Measurements from ENCODE around the gene POLR1G. TPM values are rescaled to one million over a fixed set of nuclear protein-coding genes. Genes with fewer than 3 reads are reported as not detected.

POLR1G gene
- total and polyA plus RNA-seq, 9 of the 15 experiments (the other 6 are each of a cell fraction or from before 2014, with no cell fraction given), result 3.0 to 50.1 (median 27.4) TPM

- peak; percentile 40; the same call in 1 of the 2 replicates for TF ChIP-seq PHF8 (IDR thresholded peaks at IDR 0.05; ENCODE audit: borderline replicate concordance, low read length)
- no peak for TF ChIP-seq ZNF134 (CRISPR knock-in tag; conservative IDR thresholded peaks at IDR 0.05)
- TF ChIP-seq SRSF9 (IDR thresholded peaks at IDR 0.05; ENCODE audit: borderline replicate concordance, low read depth, low read length), result no peak
- TF ChIP-seq NCOA1 (IDR thresholded peaks at IDR 0.05; ENCODE audit: low read depth), result peak; percentile 66; the same call in 1 of the 2 replicates
- peak; percentile 76 for TF ChIP-seq POLR2B (IDR thresholded peaks at IDR 0.05; ENCODE audit: low read depth, partially characterized antibody)
- peak; percentile 72; the same call in 1 of the 2 replicates for TF ChIP-seq LCOR (CRISPR knock-in tag; IDR thresholded peaks at IDR 0.05)
- 0 out of 2 replicates have a peak, but pooled peaks have one; percentile 14 for TF ChIP-seq CBX1 (IDR thresholded peaks at IDR 0.05; ENCODE audit: low read depth)
These were observed 37.2 kb downstream of the POLR1G start (continued) for GRCh38 chr19:45443462-45444317.

- POLR2A ChIA-PET, result interaction anchor here (0.8 to 1.8 kb wide), 3 partner anchors 11 to 40 kb away, joined by 3 to 19 read pairs (median 4); partner anchors contain the start of gene FOSB
- in situ Hi-C loops (cut with MboI), result loop anchor here (5.0 kb wide), 1 partner anchor 33 kb away; no protein-coding TSS in a partner anchor
- TF ChIP-seq CHAMP1 (IDR thresholded peaks at IDR 0.05) (no peak), NONO (IDR thresholded peaks at IDR 0.05; ENCODE audit: low read depth in 2 of 2, low read length in 1 of 2) (no peak), ZBTB49 (CRISPR knock-in tag; IDR thresholded peaks at IDR 0.05; ENCODE audit: borderline replicate concordance) (no peak), SMARCE1 (IDR thresholded peaks at IDR 0.05) (peak; percentile 20; the same call in 1 of the 2 replicates), YBX1 (IDR thresholded peaks at IDR 0.05) (no peak)
These were observed 38.0 kb downstream of the POLR1G start for GRCh38 chr19:45444318-45445041.

More at GRCh38 chr19:45444318-45445041, 38.0 kb downstream of the POLR1G start:
- Histone ChIP-seq H3K9ac (ENCODE audit: insufficient read depth in 1 of 2, low read depth in 2 of 2, low read length in 2 of 2) (peak overlapping the region; percentile 72 to 94), H3K9me1 (ENCODE audit: control insufficient read depth, insufficient read depth, low read length) (no peaks in the 10 kb centered on the region), H2AFZ (ENCODE audit: low read depth, low read length) (peak overlapping the region; percentile 86), H3K79me2 (ENCODE audit: control insufficient read depth, insufficient read depth, low read length) (no peaks in the 10 kb centered on the region), H3K36me3 (ENCODE audit: control insufficient read depth, insufficient read depth, low read length) (no peaks in the 10 kb centered on the region), H4K20me1 (replicated peaks; ENCODE audit: control insufficient read depth, insufficient read depth, low read length) (0 out of 2 replicates have a peak, but pooled peaks cover 4% of the 10 kb centered on the region), H3K9me3 (replicated peaks; ENCODE audit: control insufficient read depth, insufficient read depth, low read depth, low read length) (no peaks in the 10 kb centered on the region), H3K4me2 (ENCODE audit: insufficient read depth, low read length) (peak overlapping the region; percentile 80), H3K27ac (ENCODE audit: extremely low read depth, low read depth, low read length) (peak overlapping the region; percentile 92), H3K4me3 (peak overlapping the region; percentile 52), H3K27me3 (ENCODE audit: control insufficient read depth in 2 of 2, insufficient read depth in 2 of 2, low read length in 2 of 2) (no peaks in the 10 kb centered on the region), H3K4me1 (replicated peaks in 1 of 2; ENCODE audit: control insufficient read depth in 2 of 2, insufficient read depth in 2 of 2, low read length in 2 of 2) (peaks cover 45 to 56% of the 10 kb centered on the region in 2 experiments)
- ATAC-seq (peak; percentile 79), FAIRE-seq (no peak), DNase-seq (ENCODE audit: extremely low read depth in 1 of 4, low spot score in 3 of 4) (peak; percentile 88 to 97 (median 92))
- BruUV-seq (replicated peaks), result TSS peak; percentile 93
- WGBS (ENCODE audit: insufficient coverage, low coverage, missing lambda C conversion rate), result 7% methylated on average over 34 of the region's 47 CpGs
- CTCF ChIA-PET (ENCODE audit: low intra/inter-chr PET ratio), result interaction anchor here (0.8 kb wide), 1 partner anchor 35 kb away, joined by 6 read pairs; no protein-coding TSS in a partner anchor
- intact Hi-C loops (cut with micrococcal nuclease), result loop anchor here (5.0 kb wide), 1 partner anchor 198 kb away; no protein-coding TSS in a partner anchor

Measured in K562 (cell line).